ENCODE results near the gene CENPN.

CENPN gene

GRCh38 chr16:81035975-81036750 is 29.1 kb downstream of the CENPN start:
- peak; percentile 41 to 51 for DNase-seq

DNA sequence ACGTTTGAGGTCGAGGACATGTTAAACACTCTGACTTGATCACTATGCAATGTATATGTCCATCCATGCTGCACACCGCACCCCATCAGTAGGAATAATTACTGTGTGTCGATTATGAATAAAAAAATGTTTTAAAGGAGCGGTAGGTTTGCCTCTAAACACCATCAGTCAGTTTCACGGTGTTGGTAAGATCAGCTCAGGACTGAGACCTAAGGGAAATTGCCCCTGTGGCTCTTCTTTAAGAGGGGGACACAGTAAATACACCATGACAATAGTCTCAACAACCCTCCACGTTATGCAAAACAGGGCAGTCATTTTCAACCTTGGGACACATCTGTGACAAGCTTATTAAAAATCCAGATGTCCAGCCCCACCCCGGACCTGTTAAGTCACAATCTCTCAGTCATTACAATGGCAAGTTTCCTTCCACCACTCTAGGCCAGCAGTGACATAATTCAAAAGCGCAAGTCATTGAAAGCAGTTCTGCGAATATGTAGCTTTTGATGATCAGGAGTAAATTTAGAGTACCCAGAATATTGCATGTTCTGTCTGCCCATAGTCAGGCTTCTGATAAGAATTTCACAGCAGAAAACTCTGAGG is 29.8 kb downstream of the CENPN start:
- no peak for DNase-seq

DNA sequence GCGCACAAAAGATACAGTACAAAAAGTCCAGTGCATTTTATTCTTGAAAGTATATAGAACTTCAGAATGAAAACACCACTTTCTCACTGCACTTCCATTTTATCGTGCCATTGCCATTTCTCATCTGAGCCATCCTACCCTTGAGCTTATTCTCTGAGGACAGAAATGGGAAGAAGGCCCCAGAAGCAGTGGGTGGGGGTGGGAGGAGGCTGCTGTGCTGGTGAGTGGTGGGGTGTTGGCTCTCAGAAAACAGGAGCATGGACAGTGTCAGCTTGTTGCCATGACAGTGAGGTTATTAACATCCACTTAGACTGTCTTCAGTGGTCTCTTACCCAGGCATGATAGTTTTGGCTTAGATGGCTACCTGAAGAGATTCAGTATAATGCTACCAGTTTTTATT is 33.1 kb downstream of the CENPN start:
- DNase-seq, result no peak

GRCh38 chr16:81040842-81041241 is 33.8 kb downstream of the CENPN start:
- DNase-seq, result no peak

DNA sequence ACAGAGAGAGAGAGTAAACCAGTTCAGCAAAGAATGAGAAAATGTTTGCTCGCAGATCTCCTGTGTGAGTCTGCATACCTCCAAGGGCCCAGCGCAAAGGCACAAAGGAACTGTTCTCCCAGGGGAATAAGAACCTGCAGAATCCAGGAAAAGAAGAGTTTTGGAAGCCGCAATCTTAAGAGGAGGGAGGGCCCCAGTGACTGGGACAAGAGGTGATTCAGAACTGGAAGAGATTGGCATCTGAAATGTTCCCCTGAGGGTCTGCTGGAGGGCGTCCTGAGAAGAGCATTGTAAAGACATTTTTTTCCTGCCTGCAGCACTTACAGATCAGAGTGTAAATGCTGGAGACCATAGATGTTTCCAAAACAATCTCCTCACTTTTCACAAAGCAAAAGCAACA is 34.7 kb downstream of the CENPN start:
- DNase-seq, result no peak

GRCh38 chr16:81042821-81043220 is 35.8 kb downstream of the CENPN start:
- DNase-seq, result no peak

GRCh38 chr16:81053761-81054160 is 46.7 kb downstream of the CENPN start:
- DNase-seq, result no peak

DNA sequence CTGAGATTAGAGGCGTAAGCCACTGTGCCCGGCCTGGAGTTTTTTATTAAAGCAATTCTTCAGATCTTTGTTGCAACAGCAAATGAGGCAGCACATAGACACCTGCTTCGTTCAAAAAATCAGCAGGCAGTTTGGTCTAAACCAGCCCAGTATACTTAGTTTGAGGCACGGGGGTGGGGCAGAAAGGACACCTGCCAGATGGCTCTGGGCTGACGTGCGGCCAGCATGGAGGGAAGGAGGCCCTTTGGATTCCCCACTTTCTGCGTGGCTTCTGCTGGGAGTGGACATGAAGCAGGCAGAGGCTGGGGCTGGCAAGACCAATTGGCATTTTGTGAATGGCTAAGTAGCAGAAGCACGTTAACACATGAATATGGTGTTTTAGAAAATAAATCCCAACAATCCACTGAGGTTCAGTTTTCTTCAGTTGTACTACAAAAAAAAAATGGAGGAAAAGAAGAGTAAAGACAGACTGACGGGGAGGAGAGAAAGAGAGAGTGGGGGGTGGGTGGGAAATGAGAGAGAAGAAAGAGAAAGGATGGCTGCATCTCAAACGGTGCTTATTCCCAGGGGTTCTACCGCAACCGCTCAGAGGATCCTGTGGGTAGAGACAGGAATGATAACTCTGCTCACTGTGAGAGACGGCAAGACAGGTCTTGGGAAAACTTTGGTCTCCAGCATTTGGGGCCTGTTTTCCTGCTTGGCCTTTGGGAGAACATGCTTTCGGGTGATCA is 53.7 kb downstream of the CENPN start:
- DNase-seq, result no peak

DNA sequence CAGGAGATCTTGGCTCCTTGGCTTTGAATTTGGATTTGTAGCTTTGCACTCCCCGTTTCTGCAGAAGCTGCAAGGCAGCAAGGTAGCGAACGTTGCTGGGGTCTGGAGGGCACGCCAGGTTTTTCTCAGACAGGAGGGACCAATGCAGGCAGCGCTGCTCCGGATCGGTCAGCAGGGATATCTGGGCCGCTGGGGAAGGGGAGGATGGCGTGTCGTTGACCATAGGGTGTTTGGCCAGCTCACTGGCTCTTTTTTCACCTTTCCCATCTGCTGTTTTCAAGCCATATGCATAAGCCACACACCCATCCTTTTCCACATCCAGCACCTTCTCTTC is 54.3 kb downstream of the CENPN start:
- no peak for DNase-seq

DNA sequence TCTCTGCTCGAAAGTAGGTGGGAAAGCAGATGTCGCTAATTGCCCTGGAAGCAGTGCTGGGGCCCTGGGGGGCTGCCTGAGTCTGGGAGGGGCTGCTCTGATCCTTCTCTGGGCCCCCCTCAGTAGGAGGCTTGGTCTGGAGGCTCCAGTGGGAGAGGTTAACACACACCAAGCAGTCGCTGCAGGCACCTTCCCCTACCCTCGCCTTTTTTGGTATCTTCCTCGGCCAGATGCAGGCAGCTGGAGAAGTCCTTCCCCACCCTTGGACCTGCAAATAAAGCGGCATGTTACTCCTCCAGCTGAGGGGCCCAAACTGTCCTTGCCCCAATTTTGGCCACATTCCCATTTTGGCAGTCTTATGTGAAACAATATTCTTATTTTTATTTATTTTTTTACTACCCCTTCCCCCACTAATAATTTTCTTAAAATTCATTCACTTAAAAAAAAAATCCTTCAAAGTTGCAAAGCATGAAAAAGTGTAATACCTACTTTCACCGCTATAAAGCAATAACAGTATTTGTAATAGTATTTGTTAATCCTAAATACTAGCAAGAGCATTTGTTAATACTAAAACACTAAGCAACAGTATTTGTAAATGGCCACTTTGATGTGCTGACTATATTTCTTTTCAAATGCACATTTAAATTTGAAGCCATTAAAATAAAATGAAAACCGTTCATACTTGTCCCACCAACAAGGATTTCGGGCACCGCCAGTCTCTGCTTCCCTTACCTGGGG is 55.0 kb downstream of the CENPN start:
- no peak for DNase-seq

GRCh38 chr16:81066681-81067080 is 59.7 kb downstream of the CENPN start:
- no peak for DNase-seq

DNA sequence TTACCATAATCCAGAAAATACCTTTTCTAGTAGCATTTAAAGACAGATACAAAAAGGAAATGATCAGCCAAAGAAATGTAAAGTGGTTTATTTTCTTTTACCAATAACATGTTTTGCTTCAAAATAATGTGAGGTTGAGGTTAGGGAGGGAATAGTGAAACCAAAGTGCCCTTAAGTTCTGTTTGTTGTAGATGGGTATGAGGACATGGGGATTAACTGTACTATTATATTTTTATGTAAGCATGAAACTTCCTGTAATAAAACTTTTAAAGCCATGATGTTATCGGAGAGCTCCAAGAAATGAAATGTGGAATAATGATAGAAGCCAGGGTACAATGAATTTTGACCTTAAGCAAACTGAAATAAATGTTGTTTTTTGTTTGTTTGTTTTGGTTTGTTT is 60.2 kb downstream of the CENPN start:
- DNase-seq, result no peak

DNA sequence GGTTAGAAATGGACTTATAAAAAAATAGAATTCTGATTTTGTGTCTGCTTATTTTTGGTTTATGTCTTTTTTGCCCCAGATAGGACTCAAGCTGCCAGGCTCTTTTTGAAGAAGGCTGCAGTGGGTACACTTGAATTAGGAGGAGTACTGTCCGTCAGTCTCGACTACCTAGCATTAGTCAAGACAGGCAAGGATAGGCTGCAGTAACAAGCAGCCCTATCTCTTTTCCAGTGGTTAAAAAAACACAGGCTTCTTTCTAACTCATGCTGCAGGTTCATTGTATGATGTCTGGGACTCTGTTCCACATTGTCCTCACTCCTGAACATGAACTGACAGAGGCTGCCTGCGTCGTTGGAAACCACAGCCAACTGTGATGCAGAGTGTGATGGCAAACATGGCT is 62.0 kb downstream of the CENPN start:
- no peak for DNase-seq

- no peak for DNase-seq
Measured at GRCh38 chr16:81070979-81071378, 64.0 kb downstream of the CENPN start.

- no peak for DNase-seq
Measured at GRCh38 chr16:81071805-81072204, 64.8 kb downstream of the CENPN start.

- no peak for DNase-seq
Measured at GRCh38 chr16:81073560-81074330, 66.7 kb downstream of the CENPN start.

- DNase-seq, result peak; percentile 93 to 94
Measured at GRCh38 chr16:81076566-81077075, 69.6 kb downstream of the CENPN start.

GRCh38 chr16:81077076-81077940 is 70.3 kb downstream of the CENPN start, which contains the start of gene C16orf46:
TSS of gene C16orf46 (minus strand) at chr16:81077238. CDS start at chr16:81063955, 13,283 bp downstream.
- DNase-seq, result peak; percentile 99

- DNase-seq, result no peak
Measured at GRCh38 chr16:81080233-81080632, 73.2 kb downstream of the CENPN start.

DNA sequence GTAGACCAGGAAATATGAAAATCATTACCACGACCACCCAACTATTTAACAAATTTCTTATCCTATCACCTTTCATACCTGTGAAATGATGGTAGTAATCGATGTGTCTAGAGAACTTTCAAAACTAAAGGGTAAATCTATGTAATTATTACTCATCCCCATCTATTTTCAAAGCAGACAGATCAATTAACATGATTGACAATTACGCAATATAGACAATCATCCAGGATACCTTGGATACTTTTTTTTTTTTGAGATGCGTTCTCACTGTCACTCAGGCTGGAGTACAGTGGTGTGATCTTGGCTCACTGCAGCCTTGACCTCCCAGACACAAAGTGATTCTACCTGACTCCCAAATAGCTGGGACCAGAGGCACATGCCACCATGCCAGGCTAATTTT is 74.0 kb downstream of the CENPN start:
- no peak for DNase-seq
